Keratinocyte (primary cell): ENCODE measurements around the gene MICAL2.

Experiments
- EZH2 ChIP-seq: IDR thresholded peaks from one replicate; pipeline ENCODE4 v1.6.1; 2012; ENCODE audit warnings: inconsistent platforms, mild to moderate bottlenecking, low read length, moderate library complexity
- TF ChIP-seq, protein P1 (sequence below), 3 experiments: IDR thresholded peaks in 1 of 3; conservative IDR thresholded peaks in 1 of 3; optimal IDR thresholded peaks in 1 of 3; 2 replicates in 2 of 3; 3 replicates in 1 of 3; pipeline versions ENCODE3 to v1.5.1; 2011; ENCODE audit warnings: low read length in 3 of 3, mild to moderate bottlenecking in 3 of 3, moderate library complexity in 2 of 3, control low read depth in 1 of 3, inconsistent platforms in 1 of 3; ENCODE audit not compliant: insufficient read depth in 2 of 3; ENCODE audit errors: extremely low read depth in 1 of 3

DNA sequence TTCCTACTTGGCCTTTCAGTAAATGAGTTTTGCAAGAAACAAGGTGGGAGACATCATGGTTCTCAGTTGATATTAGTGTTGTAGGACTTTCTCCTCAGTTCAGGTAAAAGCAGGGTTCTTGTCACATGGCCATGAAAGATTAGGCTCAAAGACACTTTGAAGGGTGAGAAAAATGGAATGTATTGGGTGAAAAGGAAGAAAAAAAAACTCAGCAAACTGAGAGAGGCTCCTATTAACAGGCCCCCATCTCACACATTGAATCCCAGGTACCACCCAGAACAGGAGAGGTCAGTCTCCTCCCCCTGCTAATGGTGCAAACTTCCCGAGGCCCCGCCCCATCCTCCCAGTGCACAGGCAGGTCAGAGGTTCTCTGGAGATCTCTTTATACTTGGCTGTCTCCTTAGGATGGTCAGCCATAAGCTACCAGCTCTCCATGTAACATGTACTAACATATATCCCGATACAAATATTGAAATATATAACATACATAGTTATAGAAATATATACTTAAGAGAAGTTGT, 62.2 kb downstream of the MICAL2 start:
- TF ChIP-seq, protein P1, sequence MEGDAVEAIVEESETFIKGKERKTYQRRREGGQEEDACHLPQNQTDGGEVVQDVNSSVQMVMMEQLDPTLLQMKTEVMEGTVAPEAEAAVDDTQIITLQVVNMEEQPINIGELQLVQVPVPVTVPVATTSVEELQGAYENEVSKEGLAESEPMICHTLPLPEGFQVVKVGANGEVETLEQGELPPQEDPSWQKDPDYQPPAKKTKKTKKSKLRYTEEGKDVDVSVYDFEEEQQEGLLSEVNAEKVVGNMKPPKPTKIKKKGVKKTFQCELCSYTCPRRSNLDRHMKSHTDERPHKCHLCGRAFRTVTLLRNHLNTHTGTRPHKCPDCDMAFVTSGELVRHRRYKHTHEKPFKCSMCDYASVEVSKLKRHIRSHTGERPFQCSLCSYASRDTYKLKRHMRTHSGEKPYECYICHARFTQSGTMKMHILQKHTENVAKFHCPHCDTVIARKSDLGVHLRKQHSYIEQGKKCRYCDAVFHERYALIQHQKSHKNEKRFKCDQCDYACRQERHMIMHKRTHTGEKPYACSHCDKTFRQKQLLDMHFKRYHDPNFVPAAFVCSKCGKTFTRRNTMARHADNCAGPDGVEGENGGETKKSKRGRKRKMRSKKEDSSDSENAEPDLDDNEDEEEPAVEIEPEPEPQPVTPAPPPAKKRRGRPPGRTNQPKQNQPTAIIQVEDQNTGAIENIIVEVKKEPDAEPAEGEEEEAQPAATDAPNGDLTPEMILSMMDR (optimal IDR thresholded peaks at IDR 0.05 in 1 of 3, IDR thresholded peaks at IDR 0.05 in 1 of 3, conservative IDR thresholded peaks at IDR 0.05 in 1 of 3; ENCODE audit: extremely low read depth in 1 of 3, insufficient read depth in 2 of 3, low read length in 3 of 3), result no peak
- TF ChIP-seq EZH2, result no peak
